Thymus (tissue), 11 donors: ENCODE data around the gene SDF4. TPM values are rescaled to one million over a fixed set of nuclear protein-coding genes. Genes with fewer than 3 reads are reported as not detected.

Experiments used
- DNase-seq, 9 donors: peaks; one replicate each; pipeline ENCODE4 v3.0.0-alpha.2; 2013; ENCODE audit warnings: low spot score in 9 of 9, low read depth in 6 of 9, missing footprints in 1 of 9
- H3K27ac ChIP-seq, 2 donors: one replicate each; pipeline ENCODE4 v1.5.1; 2013; ENCODE audit warnings: control low read depth in 1 of 2, low read depth in 1 of 2, low read length in 1 of 2, mild to moderate bottlenecking in 1 of 2, moderate library complexity in 1 of 2
- H3K27me3 ChIP-seq, 2 donors: one replicate each; pipeline ENCODE4 v1.5.1; 2013; ENCODE audit warnings: low read length in 1 of 2; ENCODE audit not compliant: control insufficient read depth in 2 of 2, insufficient read depth in 1 of 2
- H3K36me3 ChIP-seq, 2 donors: one replicate each; pipeline ENCODE4 v1.5.1; 2013; ENCODE audit warnings: low read length in 1 of 2, mild to moderate bottlenecking in 1 of 2, moderate library complexity in 1 of 2; ENCODE audit not compliant: control insufficient read depth in 2 of 2, insufficient read depth in 2 of 2
- H3K4me1 ChIP-seq, 2 donors: one replicate each; pipeline ENCODE4 v1.5.1; 2013; ENCODE audit warnings: low read length in 2 of 2; ENCODE audit not compliant: control insufficient read depth in 2 of 2, insufficient read depth in 2 of 2
- H3K4me3 ChIP-seq, 2 donors: one replicate each; pipeline ENCODE4 v1.5.1; 2013; ENCODE audit warnings: low read length in 2 of 2, control low read depth in 1 of 2, mild to moderate bottlenecking in 1 of 2
- H3K9me3 ChIP-seq, 2 donors: one replicate each; pipeline ENCODE4 v1.5.1; 2013; ENCODE audit warnings: low read length in 1 of 2, mild to moderate bottlenecking in 1 of 2; ENCODE audit not compliant: control insufficient read depth in 2 of 2, insufficient read depth in 1 of 2
- WGBS: extraction: QIAGEN DNeasy Blood & Tissue Kit; methylation state at CpG from one replicate; pipeline ENCODE4 v1.1.7; 2013; 5-methylcytosine and 5-hydroxymethylcytosine counted together
- polyA plus RNA-seq: library from polyadenylated mRNA; stranded (reverse); fragments of 200-250 nt; gene quantifications from one replicate; pipeline ENCODE4 v1.2.3, GENCODE V29; 2013
- total RNA-seq: library from RNA; stranded (reverse); fragments of 120-200 nt; gene quantifications from one replicate; pipeline ENCODE4 v1.2.4, GENCODE V29; 2013
- donor health status: healthy.

SDF4 gene
- total and polyA plus RNA-seq, 2 donors: 37.6 to 79.1 TPM

GRCh38 chr1:1168451-1169411 is 63.1 kb downstream of the SDF4 start:
- no peak overlapping the region for H3K27ac ChIP-seq
- peaks cover 0 to 68% of the 10 kb centered on the region in 2 donors for H3K27me3 ChIP-seq
- 87% methylated on average over 37 of the region's 37 CpGs for WGBS
- no peak for DNase-seq
- H3K9me3 ChIP-seq: peaks cover 0 to 7% of the 10 kb centered on the region in 2 donors
- peaks cover 25 to 52% of the 10 kb centered on the region in 2 donors for H3K4me1 ChIP-seq
- no peak overlapping the region for H3K4me3 ChIP-seq
- H3K36me3 ChIP-seq: no peaks in the 10 kb centered on the region

- peaks cover 17 to 44% of the 10 kb centered on the region in 2 donors for H3K4me1 ChIP-seq
- 97% methylated on average over 36 of the region's 36 CpGs for WGBS
- H3K36me3 ChIP-seq: no peaks in the 10 kb centered on the region
- H3K9me3 ChIP-seq: peaks cover 0 to 7% of the 10 kb centered on the region in 2 donors
- no peak overlapping the region for H3K27ac ChIP-seq
- DNase-seq: no peak
- peaks cover 0 to 66% of the 10 kb centered on the region in 2 donors for H3K27me3 ChIP-seq
- H3K4me3 ChIP-seq: no peak overlapping the region
Observed at GRCh38 chr1:1167841-1168450, 63.9 kb downstream of the SDF4 start.

GRCh38 chr1:1167398-1167821 is 64.4 kb downstream of the SDF4 start:
- Histone ChIP-seq H3K4me3 (no peak overlapping the region), H3K9me3 (peaks cover 0 to 7% of the 10 kb centered on the region in 2 donors), H3K27me3 (peaks cover 0 to 67% of the 10 kb centered on the region in 2 donors), H3K36me3 (no peaks in the 10 kb centered on the region), H3K27ac (no peak overlapping the region), H3K4me1 (peaks cover 17 to 40% of the 10 kb centered on the region in 2 donors)
- 92% methylated on average over 20 of the region's 20 CpGs for WGBS
- no peak for DNase-seq

Other genes with a start within 250 kb of the SDF4 start
- 0.05 TPM for gene PERM1, start 249.9 kb downstream of the SDF4 start, total RNA-seq
- gene PERM1, start 249.9 kb downstream of the SDF4 start, polyA plus RNA-seq: 0.59 TPM
- 61.3 TPM for gene HES4, start 231.9 kb downstream of the SDF4 start, total RNA-seq
- gene HES4, start 231.9 kb downstream of the SDF4 start, polyA plus RNA-seq: 15.5 TPM
- gene ISG15, start 218.5 kb downstream of the SDF4 start, total RNA-seq: 338 TPM
- gene ISG15, start 218.5 kb downstream of the SDF4 start, polyA plus RNA-seq: 285 TPM
- gene AGRN, start 211.9 kb downstream of the SDF4 start, total RNA-seq: 6.2 TPM
- 19.2 TPM for gene AGRN, start 211.9 kb downstream of the SDF4 start, polyA plus RNA-seq
- gene RNF223, start 157.7 kb downstream of the SDF4 start, total RNA-seq: 0.05 TPM
- 0.37 TPM for gene RNF223, start 157.7 kb downstream of the SDF4 start, polyA plus RNA-seq
- gene C1orf159, start 115.9 kb downstream of the SDF4 start, total RNA-seq: 5.0 TPM
- 17.8 TPM for gene C1orf159, start 115.9 kb downstream of the SDF4 start, polyA plus RNA-seq
- gene TTLL10, start 58.1 kb downstream of the SDF4 start, total RNA-seq: 0.14 TPM
- 0.27 TPM for gene TTLL10, start 58.1 kb downstream of the SDF4 start, polyA plus RNA-seq
- gene TNFRSF18, start 25.4 kb downstream of the SDF4 start, total RNA-seq: 4.2 TPM
- 29.9 TPM for gene TNFRSF18, start 25.4 kb downstream of the SDF4 start, polyA plus RNA-seq
- 12.7 TPM for gene TNFRSF4, start 17.8 kb downstream of the SDF4 start, total RNA-seq
- 18.8 TPM for gene TNFRSF4, start 17.8 kb downstream of the SDF4 start, polyA plus RNA-seq
- gene B3GALT6, start 236 bp upstream of the SDF4 start, total RNA-seq: 16.3 TPM
- 11.8 TPM for gene B3GALT6, start 236 bp upstream of the SDF4 start, polyA plus RNA-seq
- 2.1 TPM for gene C1QTNF12, start 14.7 kb upstream of the SDF4 start, total RNA-seq
- 3.4 TPM for gene C1QTNF12, start 14.7 kb upstream of the SDF4 start, polyA plus RNA-seq
- 34.7 TPM for gene UBE2J2, start 41.9 kb upstream of the SDF4 start, total RNA-seq
- gene UBE2J2, start 41.9 kb upstream of the SDF4 start, polyA plus RNA-seq: 67.1 TPM
- 1.7 TPM for gene SCNN1D, start 48.4 kb upstream of the SDF4 start, total RNA-seq
- 12.5 TPM for gene SCNN1D, start 48.4 kb upstream of the SDF4 start, polyA plus RNA-seq
- gene ACAP3, start 75.9 kb upstream of the SDF4 start, total RNA-seq: 15.5 TPM
- gene ACAP3, start 75.9 kb upstream of the SDF4 start, polyA plus RNA-seq: 58.8 TPM
- 12.5 TPM for gene PUSL1, start 76.6 kb upstream of the SDF4 start, total RNA-seq
- 10.0 TPM for gene PUSL1, start 76.6 kb upstream of the SDF4 start, polyA plus RNA-seq
- 60.8 TPM for gene INTS11, start 92.7 kb upstream of the SDF4 start, total RNA-seq
- gene INTS11, start 92.7 kb upstream of the SDF4 start, polyA plus RNA-seq: 216 TPM
- gene CPTP, start 92.8 kb upstream of the SDF4 start, total RNA-seq: 8.5 TPM
- 10.3 TPM for gene CPTP, start 92.8 kb upstream of the SDF4 start, polyA plus RNA-seq
- gene TAS1R3, start 99.3 kb upstream of the SDF4 start, total RNA-seq: 0.19 TPM
- gene TAS1R3, start 99.3 kb upstream of the SDF4 start, polyA plus RNA-seq: 0.37 TPM
- gene DVL1, start 117.4 kb upstream of the SDF4 start, total RNA-seq: 19.6 TPM
- gene DVL1, start 117.4 kb upstream of the SDF4 start, polyA plus RNA-seq: 40.9 TPM
- 2.7 TPM for gene MXRA8, start 126.6 kb upstream of the SDF4 start, total RNA-seq
- 9.6 TPM for gene MXRA8, start 126.6 kb upstream of the SDF4 start, polyA plus RNA-seq
- 96.2 TPM for gene AURKAIP1, start 143.2 kb upstream of the SDF4 start, total RNA-seq
- 116 TPM for gene AURKAIP1, start 143.2 kb upstream of the SDF4 start, polyA plus RNA-seq
- 73.8 TPM for gene CCNL2, start 167.3 kb upstream of the SDF4 start, total RNA-seq
- 340 TPM for gene CCNL2, start 167.3 kb upstream of the SDF4 start, polyA plus RNA-seq
- gene MRPL20, start 175.3 kb upstream of the SDF4 start, total RNA-seq: 119 TPM
- gene MRPL20, start 175.3 kb upstream of the SDF4 start, polyA plus RNA-seq: 140 TPM
- 7.9 TPM for gene ANKRD65, start 189.3 kb upstream of the SDF4 start, total RNA-seq
- gene ANKRD65, start 189.3 kb upstream of the SDF4 start, polyA plus RNA-seq: 16.0 TPM
- gene VWA1, start 203.7 kb upstream of the SDF4 start, total RNA-seq: 5.1 TPM
- gene VWA1, start 203.7 kb upstream of the SDF4 start, polyA plus RNA-seq: 16.8 TPM
- 0.24 TPM for gene ATAD3C, start 217.7 kb upstream of the SDF4 start, total RNA-seq
- 2.8 TPM for gene ATAD3C, start 217.7 kb upstream of the SDF4 start, polyA plus RNA-seq
- gene ATAD3B, start 239.8 kb upstream of the SDF4 start, total RNA-seq: 14.9 TPM
- 58.9 TPM for gene ATAD3B, start 239.8 kb upstream of the SDF4 start, polyA plus RNA-seq